Renal cortical epithelial cell (primary cell): ENCODE measurements around the gene CCL25. TPM values are rescaled to one million over a fixed set of nuclear protein-coding genes. Genes with fewer than 3 reads are reported as not detected.
A peak's percentile ranks its signal among the peaks of the same experiment; 100 is the strongest.
"Not testable (repeated sequence)": the region's sequence is repeated elsewhere in the genome, so short reads cannot be mapped to it uniquely, and the experiment has no call there.

ENCODE experiments used
- DNase-seq: peaks from one replicate; pipeline ENCODE4 v3.0.0-alpha.2; 2011; ENCODE audit warnings: low read depth
- total RNA-seq: library from RNA; depleted of rRNA; stranded (reverse); fragments of >200 nt; gene quantifications from 2 replicates; pipeline ENCODE4 v1.2.3, GENCODE V29; 2014

Gene CCL25
- not detected in 2 replicates for total RNA-seq

DNA sequence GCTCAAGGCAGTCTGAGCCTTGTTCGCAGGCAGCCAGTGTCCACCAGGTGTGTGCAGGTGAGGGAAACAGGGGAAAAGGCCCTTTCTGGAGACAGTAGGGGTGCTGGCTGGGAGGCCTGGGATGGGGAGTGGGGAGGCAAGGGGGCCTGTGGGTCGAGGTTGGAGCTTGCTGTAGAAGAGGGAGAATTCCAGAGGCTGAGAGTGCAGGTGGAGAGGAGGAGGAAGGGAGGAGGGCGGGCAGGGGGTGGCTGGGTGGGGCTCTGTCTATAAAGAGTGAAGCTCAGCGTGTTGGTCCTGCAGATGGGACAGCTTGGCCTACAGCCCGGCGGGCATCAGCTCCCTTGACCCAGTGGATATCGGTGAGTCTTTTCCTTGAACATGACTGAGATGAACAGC lies at the start of gene CCL25:
Gene CCL25 (plus strand): TSS at position 297 of the 396 bp plus-strand sequence. CDS start 290 bp downstream, outside the sequence.
- DNase-seq, result no peak

DNA sequence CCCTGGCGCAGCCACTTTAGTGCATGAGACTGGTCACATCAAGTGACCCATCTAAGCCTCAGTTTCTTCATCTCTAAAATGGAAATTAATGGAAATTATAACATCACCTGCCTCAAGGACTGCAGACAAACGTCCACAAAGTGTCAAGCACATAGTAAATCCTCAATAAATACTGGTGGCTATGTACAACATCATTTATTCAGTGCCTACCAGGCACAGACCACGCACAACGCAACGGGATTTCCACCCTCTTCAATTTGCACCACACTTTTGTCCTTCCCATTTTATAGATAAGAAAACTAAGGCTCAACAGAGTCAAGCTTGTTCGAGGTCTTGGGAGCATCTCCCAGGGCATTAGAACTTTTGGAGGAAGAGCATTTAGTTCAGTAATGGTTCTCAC lies 48.6 kb upstream of the CCL25 start:
- no peak for DNase-seq

DNA sequence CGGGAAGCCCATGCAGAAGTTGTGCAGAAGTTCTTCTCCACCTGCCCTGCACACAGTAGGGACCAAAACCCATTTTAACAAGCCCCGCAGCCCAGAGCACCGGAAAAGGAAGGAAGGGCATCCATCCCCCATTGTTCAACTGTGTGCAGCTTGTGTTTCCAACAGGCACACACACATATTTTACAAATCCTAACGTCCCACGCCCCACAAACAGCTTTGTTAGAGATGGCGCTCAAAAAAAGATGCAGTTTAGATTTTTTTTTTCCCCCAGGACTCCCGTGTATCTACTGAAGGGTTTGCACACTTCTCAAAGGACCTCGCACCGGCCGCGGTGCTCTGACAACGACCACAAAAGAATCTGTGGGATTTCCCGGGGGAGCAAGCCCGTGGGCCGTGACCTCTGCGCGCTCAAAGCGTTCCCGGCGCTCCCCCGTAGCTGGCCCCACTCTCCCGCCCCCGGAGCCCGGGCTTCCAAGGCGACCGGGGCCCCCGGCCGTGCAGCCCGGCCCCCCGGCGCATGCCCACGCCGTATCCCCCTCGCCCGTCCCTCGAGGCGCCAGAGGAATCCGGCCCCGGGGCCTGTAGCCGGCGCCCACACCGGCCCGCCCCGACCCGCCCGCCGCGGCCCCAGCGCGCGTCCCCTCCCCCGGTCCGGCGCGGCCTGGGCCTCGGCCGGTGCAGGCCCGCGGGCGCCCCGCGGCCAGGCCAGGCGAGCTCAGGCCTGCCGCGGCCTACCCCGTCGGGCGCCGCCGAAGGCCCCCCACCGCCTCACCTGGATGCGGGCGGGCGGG lies 47.6 kb upstream of the CCL25 start:
- DNase-seq, result no peak

DNA sequence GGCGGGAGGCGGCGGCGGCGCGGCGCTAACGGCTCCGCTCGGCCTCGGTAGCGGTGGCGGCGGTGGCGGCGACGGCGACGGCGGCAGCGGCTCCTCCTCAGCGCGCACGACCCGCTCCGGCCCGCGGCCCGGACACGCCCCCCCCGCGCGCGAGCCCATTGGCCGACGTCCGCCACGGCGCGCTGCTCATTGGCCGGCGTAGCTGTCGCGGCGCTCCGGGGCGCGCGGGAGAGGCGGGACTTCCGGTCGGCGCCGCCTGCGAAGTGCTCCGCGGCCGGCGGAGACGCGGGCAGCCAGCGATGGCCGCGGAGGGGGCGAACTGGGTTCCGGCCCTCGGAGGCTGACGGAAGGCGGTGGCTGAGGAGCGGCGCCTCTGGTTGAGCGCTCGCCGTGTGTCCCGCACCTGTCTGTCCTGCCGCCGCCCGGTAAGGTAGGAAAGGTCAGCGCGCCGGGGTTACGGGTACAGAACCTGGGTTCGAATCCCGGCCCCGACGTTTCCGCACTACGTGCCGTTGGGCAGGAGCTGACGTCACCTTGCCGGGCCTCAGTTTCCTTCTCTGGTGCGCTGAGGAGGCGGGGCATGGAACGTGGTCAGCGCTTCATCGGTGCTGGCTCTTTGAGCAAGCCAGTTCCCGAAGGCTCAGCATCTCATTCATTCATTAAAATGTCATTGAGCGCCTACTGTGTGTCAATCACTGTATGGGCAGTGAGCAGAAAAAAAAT lies 46.9 kb upstream of the CCL25 start, which contains the start of gene ELAVL1:
Gene ELAVL1 (minus strand): TSS at position 108 of the 723 bp plus-strand sequence. CDS start 13,826 bp downstream, outside the sequence.
- DNase-seq, result peak; percentile 59

DNA sequence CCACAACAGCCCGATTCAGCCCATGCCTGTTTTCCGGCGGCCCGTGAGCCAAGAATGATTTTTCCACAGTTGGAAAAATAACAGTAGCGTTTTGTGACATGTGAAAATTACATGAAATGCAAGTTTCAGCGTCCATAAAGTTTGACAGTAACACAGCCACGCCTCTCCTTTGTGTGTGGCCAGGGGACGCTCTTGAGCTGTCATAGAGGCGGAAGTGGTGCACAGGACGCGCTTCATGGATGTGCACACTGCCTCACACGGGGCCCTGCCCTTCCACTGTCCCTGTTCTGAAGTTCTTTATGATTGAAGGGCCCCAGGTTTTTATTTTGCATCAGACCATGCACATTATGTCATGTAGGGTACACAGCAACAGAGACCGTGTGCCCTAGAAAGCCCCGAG lies 34.8 kb upstream of the CCL25 start:
- DNase-seq, result no peak

GRCh38 chr19:8020681-8021080 lies 31.9 kb upstream of the CCL25 start:
- no peak for DNase-seq

- DNase-seq, result no peak
Observed at GRCh38 chr19:8021374-8021773, 31.2 kb upstream of the CCL25 start.

GRCh38 chr19:8022275-8022674 lies 30.3 kb upstream of the CCL25 start:
- no peak for DNase-seq

DNA sequence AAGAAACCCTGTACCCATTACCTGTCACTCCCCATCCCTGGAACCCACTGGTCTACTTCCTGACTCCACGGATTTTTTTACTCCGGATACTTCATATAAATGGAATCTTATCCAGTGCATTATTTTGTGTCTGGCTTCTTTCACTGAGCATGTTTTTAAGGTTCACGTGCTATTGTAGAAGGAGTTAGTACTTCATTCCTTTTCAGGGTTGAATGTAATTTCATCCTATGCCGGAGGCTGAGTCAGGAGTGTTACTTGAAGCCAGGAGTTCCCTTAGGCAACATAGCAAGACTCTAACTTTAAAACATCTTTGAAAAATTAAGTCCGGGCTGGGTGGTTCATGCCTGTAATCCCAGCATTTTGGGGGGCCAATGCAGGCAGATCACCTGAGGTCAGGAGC lies 29.2 kb upstream of the CCL25 start:
- no peak for DNase-seq

DNA sequence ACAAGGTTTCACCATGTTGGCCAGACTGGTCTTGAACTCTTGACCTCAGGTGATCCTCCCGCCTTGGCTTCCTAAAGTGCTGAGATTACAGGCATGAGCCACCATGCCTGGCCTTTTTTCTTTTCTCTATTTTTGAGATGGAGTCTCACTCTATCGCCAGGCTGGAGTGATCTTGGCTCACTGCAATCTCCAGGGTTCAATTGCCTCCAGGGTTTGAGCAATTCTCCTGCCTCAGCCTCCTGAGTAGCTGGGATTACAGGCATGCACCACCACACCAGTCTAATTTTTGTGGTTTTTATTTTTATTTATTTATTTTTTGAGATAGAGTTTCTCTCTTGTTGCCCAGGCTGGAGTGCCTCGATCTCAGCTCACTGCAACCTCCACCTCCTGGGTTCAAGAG lies 28.3 kb upstream of the CCL25 start:
- not testable (repeated sequence) for DNase-seq

- DNase-seq, result no peak
Observed at GRCh38 chr19:8025316-8025715, 27.2 kb upstream of the CCL25 start.

GRCh38 chr19:8028951-8029491 lies 23.5 kb upstream of the CCL25 start:
- peak; percentile 30 for DNase-seq

DNA sequence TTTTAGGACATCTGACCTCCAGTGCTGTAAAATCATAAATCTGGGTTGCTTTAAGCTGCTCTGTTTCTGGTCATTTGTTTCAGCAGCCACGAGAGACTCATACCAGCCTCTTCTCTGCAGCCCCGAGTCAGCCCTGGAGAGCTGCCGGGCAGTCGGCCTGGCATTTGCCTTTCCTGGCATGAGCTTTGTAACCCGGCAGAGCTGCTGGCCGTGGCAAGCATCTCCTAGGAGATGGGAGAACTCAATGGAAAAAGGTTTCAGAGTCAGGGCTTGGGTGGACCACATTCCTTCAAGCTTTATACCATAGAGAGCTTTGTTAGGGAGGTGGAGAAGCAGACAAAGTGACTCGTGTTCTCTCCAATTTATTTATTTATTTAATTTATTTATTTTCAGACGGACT lies 21.6 kb upstream of the CCL25 start:
- DNase-seq, result no peak

- not testable (repeated sequence) for DNase-seq
Observed at GRCh38 chr19:8033287-8034177, 19.0 kb upstream of the CCL25 start.

- DNase-seq, result no peak
Observed at GRCh38 chr19:8034178-8034525, 18.4 kb upstream of the CCL25 start.

DNA sequence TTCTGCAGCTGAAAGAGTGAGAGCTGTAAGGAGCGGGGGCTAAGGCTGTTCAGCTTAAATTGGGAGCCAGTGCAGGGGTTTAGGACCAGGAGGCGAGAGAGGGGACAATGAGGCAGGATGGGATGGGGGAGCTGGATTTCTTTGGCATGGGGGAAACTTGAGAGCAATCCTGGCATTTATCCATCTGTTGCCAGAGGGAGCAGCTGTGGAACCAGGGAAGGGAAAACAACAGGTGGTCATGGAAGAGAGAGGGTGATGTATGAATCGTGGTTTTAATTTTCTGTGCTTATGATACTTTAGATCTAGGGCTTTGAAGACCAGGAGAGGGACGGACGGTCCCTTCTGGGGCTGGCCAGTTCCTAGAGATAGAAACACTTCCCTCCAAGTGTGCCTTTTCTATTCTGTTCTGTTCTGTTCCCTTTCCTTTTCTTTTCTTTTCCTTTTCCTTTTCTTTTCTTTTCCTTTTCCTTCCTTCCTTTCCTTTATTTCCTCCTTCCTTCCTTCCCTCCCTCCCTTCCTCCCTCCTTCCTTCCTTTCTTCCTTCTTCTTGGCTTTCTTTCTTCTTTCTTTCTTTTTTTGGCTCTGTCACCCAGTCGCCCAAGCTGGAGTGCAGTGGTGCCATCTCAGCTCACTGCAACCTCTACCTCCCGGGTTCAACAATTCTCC lies 16.0 kb upstream of the CCL25 start:
- no peak for DNase-seq

- no peak for DNase-seq
Observed at GRCh38 chr19:8038815-8039214, 13.7 kb upstream of the CCL25 start.

GRCh38 chr19:8039231-8039630 lies 13.3 kb upstream of the CCL25 start:
- no peak for DNase-seq

DNA sequence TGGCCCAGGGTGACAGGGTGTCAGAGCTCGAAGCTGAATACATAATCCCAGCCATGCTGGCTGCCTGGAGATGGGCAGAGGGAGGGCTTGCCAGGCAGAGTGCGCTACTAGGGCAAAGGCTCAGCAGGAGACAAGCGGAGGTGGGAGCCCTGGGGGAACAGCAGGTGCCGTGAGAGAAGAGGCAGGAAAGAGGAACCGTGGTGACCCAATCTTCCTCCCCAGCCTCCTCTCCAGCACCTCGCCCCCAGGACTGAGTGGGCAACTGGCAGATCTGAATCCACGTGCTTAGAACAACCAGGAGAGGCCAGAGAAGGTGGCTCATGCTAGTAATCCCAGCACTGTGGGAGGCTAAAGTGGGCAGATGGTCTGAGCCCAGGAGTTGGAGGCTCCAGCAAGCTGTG lies 11.0 kb upstream of the CCL25 start:
- no peak for DNase-seq

GRCh38 chr19:8042900-8043299 lies 9.7 kb upstream of the CCL25 start:
- no peak for DNase-seq

DNA sequence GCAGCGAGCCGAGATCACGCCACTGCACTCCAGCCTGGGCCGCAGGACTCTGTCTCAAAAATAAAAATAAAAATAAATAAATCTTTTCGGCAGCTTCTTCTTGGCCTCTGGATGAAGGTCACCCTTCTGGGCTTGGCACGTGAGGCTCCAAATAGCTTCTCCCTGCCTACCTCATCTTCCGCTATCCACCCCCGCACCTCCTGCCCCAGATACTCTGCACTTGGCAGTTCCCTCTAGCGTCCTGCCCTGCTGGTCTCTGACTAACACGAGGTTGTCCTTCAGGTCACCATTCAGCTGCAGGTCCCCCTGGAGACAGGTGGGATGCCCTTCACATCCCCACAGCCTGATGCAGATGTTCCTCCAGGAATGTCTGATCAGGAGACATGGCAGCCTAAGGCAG lies 8.5 kb upstream of the CCL25 start:
- no peak for DNase-seq
